K562 (cell line): ENCODE data around the gene C2CD5. TPM values are rescaled to one million over a fixed set of nuclear protein-coding genes. Genes with fewer than 3 reads are reported as not detected.

Experiments
- FOSL1 ChIP-seq: fragments of 200-800 bp; sonication (Bioruptor generic); conservative IDR thresholded peaks from 2 replicates; pipeline ENCODE4 v1.6.1; 2016; ENCODE audit warnings: missing genetic modification characterization, missing compliant biosample characterization
- HDAC1 ChIP-seq, 2 experiments: fragments of 450-650 bp; IDR thresholded peaks; 2 replicates each; pipeline ENCODE4 v1.6.1; 2016 to 2017; ENCODE audit warnings: inconsistent platforms in 1 of 2, mild to moderate bottlenecking in 1 of 2, moderate library complexity in 1 of 2
- HSF4 ChIP-seq: fragments of 250-450 bp; sonication (Bioruptor Pico); IDR thresholded peaks from 2 replicates; pipeline ENCODE4 v2.1.2; 2022; ENCODE audit warnings: mild to moderate bottlenecking, moderate library complexity, borderline replicate concordance
- MTF1 ChIP-seq: fragments of 250-450 bp; sonication (Bioruptor Pico); IDR thresholded peaks from 2 replicates; pipeline ENCODE4 v1.9.0; 2021; ENCODE audit warnings: moderate library complexity, mild to moderate bottlenecking, inconsistent platforms, borderline replicate concordance
- MXD1 ChIP-seq: fragments of 250-450 bp; sonication (Bioruptor Pico); IDR thresholded peaks from 2 replicates; pipeline ENCODE4 v1.8.0; 2021; ENCODE audit warnings: borderline replicate concordance, mild to moderate bottlenecking, moderate library complexity; ENCODE audit not compliant: poor library complexity, severe bottlenecking
- OTX1 ChIP-seq: fragments of 450-650 bp; formaldehyde crosslinking; IDR thresholded peaks from 2 replicates; pipeline ENCODE4 v1.4.0; 2022; ENCODE audit warnings: mild to moderate bottlenecking
- REST ChIP-seq, 2 experiments: fragments of 450-650 bp; formaldehyde crosslinking in 1 of 2; IDR thresholded peaks; 2 replicates each; pipeline versions ENCODE4 v1.4.0 to v1.6.1; 2014 to 2020; ENCODE audit warnings: mild to moderate bottlenecking in 2 of 2, borderline replicate concordance in 1 of 2, low read depth in 1 of 2
- SIN3A ChIP-seq, 2 experiments: fragments of 150-350 bp in 1 of 2; IDR thresholded peaks; 2 replicates each; pipeline ENCODE4 v1.6.1; 2011 to 2016; ENCODE audit warnings: borderline replicate concordance in 2 of 2, low read depth in 2 of 2, low read length in 2 of 2, mild to moderate bottlenecking in 2 of 2, moderate library complexity in 2 of 2; ENCODE audit not compliant: control insufficient read depth in 1 of 2
- SMARCE1 ChIP-seq: fragments of 450-650 bp; IDR thresholded peaks from 2 replicates; pipeline ENCODE4 v1.7.1; 2016; ENCODE audit warnings: mild to moderate bottlenecking
- SRF ChIP-seq, 2 experiments: fragments of 250-450, 450-650 bp in 1 of 2; sonication (Bioruptor Pico) in 1 of 2; sonication (generic) in 1 of 2; formaldehyde crosslinking; IDR thresholded peaks; 2 replicates each; pipeline versions ENCODE4 v1.5.0 to v1.5.1; 2020 to 2022; ENCODE audit warnings: mild to moderate bottlenecking in 1 of 2, missing genetic modification reagents in 1 of 2
- ZC3H8 ChIP-seq: fragments of 450-650 bp; IDR thresholded peaks from 2 replicates; pipeline ENCODE4 v1.6.1; 2017
- ZNF197 ChIP-seq: fragments of 200-800 bp; sonication (Bioruptor generic); IDR thresholded peaks from 2 replicates; pipeline ENCODE4 v1.6.1; 2016; ENCODE audit warnings: low read depth, missing genetic modification characterization, missing compliant biosample characterization
- ZNF511 ChIP-seq: sonication (generic); formaldehyde crosslinking; IDR thresholded peaks from 2 replicates; pipeline ENCODE4 v1.8.0; 2022; ENCODE audit warnings: mild to moderate bottlenecking, missing genetic modification reagents
- ZNF740 ChIP-seq, 3 experiments: fragments of 200-800 bp in 1 of 3; sonication (Bioruptor generic) in 1 of 3; sonication (generic) in 1 of 3; formaldehyde crosslinking in 1 of 3; IDR thresholded peaks; 2 replicates each; pipeline versions ENCODE4 v1.6.1 to v1.8.0; 2016 to 2022; ENCODE audit warnings: mild to moderate bottlenecking in 2 of 3, missing compliant biosample characterization in 2 of 3, missing genetic modification characterization in 2 of 3, missing genetic modification reagents in 1 of 3
- polyA plus RNA-seq, 8 experiments: library from polyadenylated mRNA; depleted of rRNA in 4 of 8; stranded (reverse) in 5 of 8; unstranded in 3 of 8; fragments of >200 nt; fragmentation: Nextera tagmentation in 2 of 8; fragmentation: Illumina TruSeq in 1 of 8; extraction: Ambion mirVana in 2 of 8; extraction: Trizol in 1 of 8; gene quantifications; 2 replicates each; pipeline versions ENCODE4 v1.2.1 to v1.2.3, GENCODE V29; 2011 to 2014; ENCODE audit warnings: inconsistent platforms in 1 of 8, missing spikeins in 1 of 8
- total RNA-seq, 7 experiments: library from RNA; depleted of rRNA in 6 of 7; stranded (reverse); fragments of >200 nt in 6 of 7; fragmentation: Illumina TruSeq in 2 of 7; extraction: Trizol in 2 of 7; gene quantifications; 2 replicates each; pipeline versions ENCODE4 v1.2.1 to v1.2.3, GENCODE V29; 2011 to 2021; ENCODE audit warnings: low replicate concordance in 1 of 7

Gene C2CD5
- total and polyA plus RNA-seq, 9 of the 15 experiments (the other 6 are each of a cell fraction or from before 2014, with no cell fraction given): 5.1 to 24.1 (median 14.3) TPM

- TF ChIP-seq REST (IDR thresholded peaks at IDR 0.05; ENCODE audit: borderline replicate concordance) (no peak), REST (CRISPR knock-in tag; IDR thresholded peaks at IDR 0.05; ENCODE audit: low read depth) (no peak), ZNF740 (CRISPR knock-in tag; IDR thresholded peaks at IDR 0.05) (no peak), ZNF740 (tag; IDR thresholded peaks at IDR 0.05) (no peak), ZC3H8 (no peak), MXD1 (CRISPR knock-in tag) (no peak), FOSL1 (tag) (no peak), SIN3A (IDR thresholded peaks at IDR 0.05; ENCODE audit: borderline replicate concordance in 2 of 2, control insufficient read depth in 1 of 2, low read depth in 2 of 2, low read length in 2 of 2) (no peak; a peak in 1 of 4 replicates), SRF (CRISPR knock-in tag; IDR thresholded peaks at IDR 0.05) (no peak), HSF4 (no peak), OTX1 (CRISPR knock-in tag) (no peak), ZNF197 (no peak), HDAC1 (IDR thresholded peaks at IDR 0.05) (peak in 1 of 2 experiments; percentile 33; a peak in 1 of 4 replicates), ZNF511 (CRISPR knock-in tag) (no peak), SMARCE1 (0 out of 2 replicates have a peak, but pooled peaks have one; percentile 18), MTF1 (CRISPR knock-in tag) (no peak)
Measured at GRCh38 chr12:22543246-22544037, 900 bp downstream of the C2CD5 start (continued).
